ENCODE data around the gene DGKI.

DGKI gene

DNA sequence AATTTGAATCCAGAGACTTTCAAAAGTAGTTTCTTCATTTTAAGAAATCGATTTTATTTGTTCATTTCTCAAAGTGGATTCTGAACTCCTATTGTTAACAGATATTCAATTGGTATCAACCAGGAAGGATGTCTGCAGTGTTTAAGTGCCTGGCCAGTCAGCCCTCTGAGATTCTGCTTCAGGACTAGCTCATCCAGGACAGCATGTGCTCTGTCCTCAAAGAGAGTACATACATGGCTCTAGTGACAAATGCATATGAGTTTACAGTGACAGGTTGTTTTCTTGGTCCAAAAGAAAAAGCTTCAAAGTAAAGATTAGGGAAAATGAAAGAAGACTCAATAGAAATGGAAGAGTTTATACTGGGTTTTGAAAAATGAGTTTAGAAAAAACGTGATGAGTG is 494.8 kb downstream of the DGKI start:
- TF ChIP-seq, protein P1, sequence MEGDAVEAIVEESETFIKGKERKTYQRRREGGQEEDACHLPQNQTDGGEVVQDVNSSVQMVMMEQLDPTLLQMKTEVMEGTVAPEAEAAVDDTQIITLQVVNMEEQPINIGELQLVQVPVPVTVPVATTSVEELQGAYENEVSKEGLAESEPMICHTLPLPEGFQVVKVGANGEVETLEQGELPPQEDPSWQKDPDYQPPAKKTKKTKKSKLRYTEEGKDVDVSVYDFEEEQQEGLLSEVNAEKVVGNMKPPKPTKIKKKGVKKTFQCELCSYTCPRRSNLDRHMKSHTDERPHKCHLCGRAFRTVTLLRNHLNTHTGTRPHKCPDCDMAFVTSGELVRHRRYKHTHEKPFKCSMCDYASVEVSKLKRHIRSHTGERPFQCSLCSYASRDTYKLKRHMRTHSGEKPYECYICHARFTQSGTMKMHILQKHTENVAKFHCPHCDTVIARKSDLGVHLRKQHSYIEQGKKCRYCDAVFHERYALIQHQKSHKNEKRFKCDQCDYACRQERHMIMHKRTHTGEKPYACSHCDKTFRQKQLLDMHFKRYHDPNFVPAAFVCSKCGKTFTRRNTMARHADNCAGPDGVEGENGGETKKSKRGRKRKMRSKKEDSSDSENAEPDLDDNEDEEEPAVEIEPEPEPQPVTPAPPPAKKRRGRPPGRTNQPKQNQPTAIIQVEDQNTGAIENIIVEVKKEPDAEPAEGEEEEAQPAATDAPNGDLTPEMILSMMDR (IDR thresholded peaks at IDR 0.05; ENCODE audit: low read depth, low read length): no peak
- H3K4me3 ChIP-seq (replicated peaks in 1 of 2; ENCODE audit: low read depth in 2 of 2, low read length in 2 of 2): no peak overlapping the region
- DNase-seq (ENCODE audit: low read depth in 2 of 2): no peak

DNA sequence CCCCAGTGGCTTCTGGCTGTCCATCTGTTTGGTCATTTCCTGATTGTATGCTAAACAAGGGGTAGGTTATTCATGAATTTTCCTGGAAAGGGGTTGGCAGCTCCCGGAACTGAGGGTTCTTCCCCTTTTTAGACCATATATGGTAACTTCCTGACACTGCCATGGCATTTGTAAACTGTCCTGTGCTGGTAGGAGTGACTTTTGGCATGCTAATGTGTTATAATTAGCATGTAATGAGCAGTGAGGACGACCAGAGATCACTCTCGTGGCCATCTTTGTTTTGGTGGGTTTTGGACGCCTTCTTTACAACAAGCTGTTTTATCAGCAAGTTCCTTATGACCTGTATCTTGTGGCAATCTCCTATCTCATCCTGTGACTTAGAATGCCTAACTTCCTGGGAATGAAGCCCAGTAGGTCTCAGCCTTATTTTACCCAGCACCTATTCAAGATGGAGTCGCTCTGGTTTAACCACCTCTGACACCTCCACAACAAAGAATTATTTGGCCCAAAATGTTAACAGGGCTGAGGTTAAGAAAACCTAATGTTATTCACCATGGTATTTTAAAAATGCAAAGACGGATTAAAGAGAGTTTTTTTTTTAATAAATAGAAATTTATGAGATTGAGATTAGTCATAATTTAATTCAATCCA is 500.9 kb downstream of the DGKI start:
- DNase-seq (ENCODE audit: low read depth in 2 of 2): peak in 1 of 2 donors; percentile 7
- no peak overlapping the region for H3K4me3 ChIP-seq (replicated peaks in 1 of 2; ENCODE audit: low read depth in 2 of 2, low read length in 2 of 2)

DNA sequence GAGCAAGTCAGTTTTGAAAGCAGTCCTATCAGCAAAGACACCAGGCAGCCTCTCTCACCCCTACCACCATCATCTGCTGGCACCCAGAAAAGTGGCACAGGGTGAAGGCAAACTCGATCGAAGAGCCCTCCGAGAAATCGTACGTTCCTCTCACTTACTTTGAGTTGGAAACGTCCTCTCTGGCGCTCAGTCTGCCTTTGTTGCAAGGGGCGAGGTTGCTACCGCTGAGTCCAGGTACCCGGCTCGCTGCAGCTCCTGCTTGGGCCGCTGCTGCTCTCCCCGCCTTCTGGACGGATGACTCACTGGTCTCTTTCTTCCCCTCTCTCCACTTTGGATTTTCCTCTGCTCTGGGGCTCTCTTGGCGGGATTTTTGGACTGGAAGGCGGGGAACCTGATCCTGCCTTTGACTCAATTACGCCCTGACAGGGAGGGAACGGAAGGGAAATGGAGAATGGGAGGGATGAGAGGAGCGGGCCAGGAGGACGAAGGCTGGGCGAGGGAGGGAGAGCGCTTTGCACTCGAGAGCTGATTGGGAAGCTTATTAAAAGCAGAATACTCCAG is 503.4 kb downstream of the DGKI start, which contains the start of gene PTN:
Gene PTN, minus strand, starts transcription at position 453 of the 561 bp plus-strand sequence. CDS start 88,760 bp downstream, outside the sequence.
- DNase-seq (ENCODE audit: low read depth in 2 of 2): peak; percentile 48 to 49
- H3K4me3 ChIP-seq (replicated peaks in 1 of 2; ENCODE audit: low read depth in 2 of 2, low read length in 2 of 2): peak within 1 kb of the TSS; percentile 39 to 41
- TF ChIP-seq, protein P1 (IDR thresholded peaks at IDR 0.05; ENCODE audit: low read depth, low read length): no peak

More for the DNA sequence above, 500.9 kb downstream of the DGKI start:
- TF ChIP-seq, protein P1 (IDR thresholded peaks at IDR 0.05; ENCODE audit: low read depth, low read length): no peak

DNA sequence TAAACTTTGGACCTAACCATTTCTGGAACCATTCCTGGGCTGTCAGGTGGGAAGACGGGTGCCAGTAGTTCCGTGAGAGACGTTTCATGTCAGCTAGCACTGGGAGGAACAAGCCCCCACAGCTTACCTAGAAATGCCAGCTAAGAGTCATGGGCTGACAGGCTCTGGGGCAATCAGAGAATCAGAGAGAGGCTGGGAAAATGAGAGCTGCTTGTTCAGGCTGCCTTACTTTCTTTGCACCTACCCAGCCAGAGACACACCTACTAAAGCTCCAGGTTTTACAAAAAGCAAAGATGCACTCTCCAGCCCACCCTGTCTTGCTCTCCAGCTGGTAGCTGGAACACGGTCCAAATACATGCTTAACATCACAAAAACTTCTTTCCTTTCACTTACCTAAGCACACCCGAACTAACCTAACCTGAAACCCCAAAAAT is 503.9 kb downstream of the DGKI start:
- TF ChIP-seq, protein P1 (IDR thresholded peaks at IDR 0.05; ENCODE audit: low read depth, low read length): no peak
- peak overlapping the region; percentile 39 to 41 for H3K4me3 ChIP-seq (replicated peaks in 1 of 2; ENCODE audit: low read depth in 2 of 2, low read length in 2 of 2)
- no peak for DNase-seq (ENCODE audit: low read depth in 2 of 2)

DNA sequence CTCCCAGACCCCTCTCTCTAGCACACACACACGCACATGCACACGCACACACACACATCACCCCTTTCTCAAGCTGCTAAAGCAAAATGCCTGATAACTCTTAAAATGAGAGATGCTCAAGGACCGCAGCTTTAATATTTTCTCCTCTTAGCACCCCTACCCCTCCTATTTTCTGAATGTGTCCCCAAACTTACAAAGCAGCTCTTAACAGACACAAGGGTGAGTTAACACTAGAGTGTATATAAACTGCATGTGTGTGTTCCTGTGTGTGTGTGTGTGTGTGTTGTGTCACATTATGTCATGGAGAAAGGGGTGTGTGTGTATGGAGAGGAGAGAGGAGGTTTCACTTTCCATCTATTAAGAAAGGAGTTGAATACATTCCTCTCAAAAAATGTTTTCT is 504.5 kb downstream of the DGKI start:
- no peak overlapping the region for H3K4me3 ChIP-seq (replicated peaks in 1 of 2; ENCODE audit: low read depth in 2 of 2, low read length in 2 of 2)
- TF ChIP-seq, protein P1 (IDR thresholded peaks at IDR 0.05; ENCODE audit: low read depth, low read length): no peak
- DNase-seq (ENCODE audit: low read depth in 2 of 2): peak; percentile 18

DNA sequence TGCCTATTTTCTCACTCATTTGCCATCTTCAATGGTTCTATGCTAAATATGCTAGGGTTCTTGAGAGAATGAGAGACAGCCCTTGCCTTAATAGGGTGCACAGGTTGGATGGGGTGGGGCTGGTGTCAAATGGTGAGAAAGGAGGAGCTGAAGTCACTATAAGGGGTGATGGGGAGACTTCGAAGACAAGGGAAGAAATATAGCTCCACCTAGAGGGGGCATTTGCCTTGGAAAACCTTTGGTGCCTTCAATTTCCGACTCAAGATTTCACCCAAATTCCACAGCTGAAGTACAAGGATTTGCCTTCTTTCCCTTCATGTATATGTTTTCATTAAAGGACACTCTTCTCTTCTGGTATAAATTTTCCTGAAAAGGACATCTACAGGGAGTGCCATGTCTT is 508.9 kb downstream of the DGKI start:
- no peak overlapping the region for H3K4me3 ChIP-seq (replicated peaks in 1 of 2; ENCODE audit: low read depth in 2 of 2, low read length in 2 of 2)
- no peak for DNase-seq (ENCODE audit: low read depth in 2 of 2)
- TF ChIP-seq, protein P1 (IDR thresholded peaks at IDR 0.05; ENCODE audit: low read depth, low read length): no peak

All from cardiac fibroblast (primary cell).